ENCODE results near the gene GRIK4.

- no peak for TF ChIP-seq ZNF274 (IDR thresholded peaks at IDR 0.05; ENCODE audit: low read depth, low read length)
- no peak for TF ChIP-seq YY1 (IDR thresholded peaks at IDR 0.05; ENCODE audit: insufficient read depth, insufficient read length)
Observed at GRCh38 chr11:120794748-120795147, 283.2 kb downstream of the GRIK4 start.

Measured in NT2/D1 (cell line).